ENCODE results near the gene REV3L.

The REV3L gene

GRCh38 chr6:111423055-111423633 is 59.9 kb downstream of the REV3L start:
- DNase-seq (ENCODE audit: low read depth in 2 of 2) = no peak

- DNase-seq (ENCODE audit: low read depth in 2 of 2) = peak; percentile 23 to 27
Observed at GRCh38 chr6:111418971-111419693, 63.9 kb downstream of the REV3L start.

- DNase-seq (ENCODE audit: low read depth in 2 of 2) = no peak
Observed at GRCh38 chr6:111417946-111418345, 65.1 kb downstream of the REV3L start.

- DNase-seq (ENCODE audit: low read depth in 2 of 2) = no peak
Observed at GRCh38 chr6:111417181-111417585, 65.8 kb downstream of the REV3L start.

- no peak for DNase-seq (ENCODE audit: low read depth in 2 of 2)
Observed at GRCh38 chr6:111416529-111416928, 66.5 kb downstream of the REV3L start.

- no peak for DNase-seq (ENCODE audit: low read depth in 2 of 2)
Observed at GRCh38 chr6:111414373-111414772, 68.6 kb downstream of the REV3L start.

GRCh38 chr6:111411978-111412566 is 70.9 kb downstream of the REV3L start:
- DNase-seq (ENCODE audit: low read depth in 2 of 2) = no peak

GRCh38 chr6:111411046-111411445 is 72.0 kb downstream of the REV3L start:
- DNase-seq (ENCODE audit: low read depth in 2 of 2) = no peak

- DNase-seq (ENCODE audit: low read depth in 2 of 2) = no peak
Observed at GRCh38 chr6:111410371-111410770, 72.6 kb downstream of the REV3L start.

GRCh38 chr6:111409430-111409829 is 73.6 kb downstream of the REV3L start:
- no peak for DNase-seq (ENCODE audit: low read depth in 2 of 2)

- no peak for DNase-seq (ENCODE audit: low read depth in 2 of 2)
Observed at GRCh38 chr6:111407686-111408085, 75.3 kb downstream of the REV3L start.

- DNase-seq (ENCODE audit: low read depth in 2 of 2) = no peak
Observed at GRCh38 chr6:111406200-111406721, 76.8 kb downstream of the REV3L start.

GRCh38 chr6:111403388-111403787 is 79.6 kb downstream of the REV3L start:
- DNase-seq (ENCODE audit: low read depth in 2 of 2) = no peak

GRCh38 chr6:111399626-111400025 is 83.4 kb downstream of the REV3L start:
- DNase-seq (ENCODE audit: low read depth in 2 of 2) = no peak

GRCh38 chr6:111388681-111389080 is 94.3 kb downstream of the REV3L start:
- no peak for DNase-seq (ENCODE audit: low read depth in 2 of 2)

- no peak for DNase-seq (ENCODE audit: low read depth in 2 of 2)
Observed at GRCh38 chr6:111382476-111383294, 100.3 kb downstream of the REV3L start.

- DNase-seq (ENCODE audit: low read depth in 2 of 2) = no peak
Observed at GRCh38 chr6:111381728-111382127, 101.3 kb downstream of the REV3L start.

GRCh38 chr6:111381123-111381522 is 101.9 kb downstream of the REV3L start:
- DNase-seq (ENCODE audit: low read depth in 2 of 2) = no peak

- DNase-seq (ENCODE audit: low read depth in 2 of 2) = no peak
Observed at GRCh38 chr6:111379831-111380230, 103.2 kb downstream of the REV3L start.

- no peak for DNase-seq (ENCODE audit: low read depth in 2 of 2)
Observed at GRCh38 chr6:111379302-111379701, 103.7 kb downstream of the REV3L start.

- DNase-seq (ENCODE audit: low read depth in 2 of 2) = no peak
Observed at GRCh38 chr6:111377558-111378120, 105.4 kb downstream of the REV3L start.
